GM23338 (cell line): ENCODE measurements around the gene TMED7. TPM values are rescaled to one million over a fixed set of nuclear protein-coding genes. Genes with fewer than 3 reads are reported as not detected.

Experiments
- ATAC-seq: fragments of 200-7000 bp; cut with Tn5 transposase; 3 replicates; pipeline ENCODE4 v1.9.1; 2020
- DNase-seq: peaks from one replicate; pipeline ENCODE4 v3.0.0-alpha.2; 2015; ENCODE audit warnings: low spot score
- H2AFZ ChIP-seq: fragments of 200-600 bp; sonication (generic); 2 replicates; pipeline ENCODE4 v1.8.0; 2016; ENCODE audit warnings: antibody characterized with exemption, mild to moderate bottlenecking, moderate library complexity
- H3F3A ChIP-seq: fragments of 200-600 bp; sonication (generic); replicated peaks from 2 replicates; pipeline ENCODE4 v1.8.0; 2017; ENCODE audit warnings: antibody characterized with exemption, mixed run types, low read depth
- H3K27ac ChIP-seq: fragments of 200-600 bp; sonication (generic); 2 replicates; pipeline ENCODE4 v1.6.1; 2016; ENCODE audit warnings: low read depth
- H3K27me3 ChIP-seq: fragments of 200-600 bp; sonication (generic); 2 replicates; pipeline ENCODE4 v1.8.0; 2016; ENCODE audit warnings: mild to moderate bottlenecking, mixed run types, moderate library complexity; ENCODE audit not compliant: insufficient read depth
- H3K36me3 ChIP-seq: fragments of 200-600 bp; sonication (generic); 2 replicates; pipeline ENCODE4 v1.8.0; 2016; ENCODE audit warnings: mild to moderate bottlenecking; ENCODE audit not compliant: insufficient read depth
- H3K4me1 ChIP-seq: fragments of 200-600 bp; sonication (generic); 2 replicates; pipeline ENCODE4 v1.8.0; 2016; ENCODE audit warnings: mild to moderate bottlenecking, moderate library complexity; ENCODE audit not compliant: insufficient read depth
- H3K4me2 ChIP-seq: fragments of 200-600 bp; sonication (generic); 2 replicates; pipeline ENCODE4 v1.7.1; 2017; ENCODE audit warnings: mixed run types
- H3K4me3 ChIP-seq: fragments of 200-600 bp; sonication (generic); 2 replicates; pipeline ENCODE4 v1.6.1; 2016; ENCODE audit warnings: mixed run types
- H3K79me2 ChIP-seq: fragments of 200-600 bp; sonication (generic); replicated peaks from 2 replicates; pipeline ENCODE4 v1.8.0; 2017; ENCODE audit warnings: mild to moderate bottlenecking; ENCODE audit not compliant: insufficient read depth
- H3K9me2 ChIP-seq: fragments of 200-600 bp; sonication (generic); 2 replicates; pipeline ENCODE4 v1.8.0; 2017; ENCODE audit not compliant: insufficient read depth
- H4K20me1 ChIP-seq: fragments of 200-600 bp; sonication (generic); replicated peaks from 2 replicates; pipeline ENCODE4 v1.8.0; 2017; ENCODE audit warnings: mild to moderate bottlenecking; ENCODE audit not compliant: insufficient read depth
- H3K27ac Mint-ChIP-seq: 2 replicates; pipeline ENCODE4 v1.8.0; 2020; ENCODE audit warnings: inconsistent platforms, mild to moderate bottlenecking, moderate library complexity, mixed read lengths
- H3K27me3 Mint-ChIP-seq: 3 replicates; pipeline ENCODE4 v1.8.0; 2022; ENCODE audit warnings: low read depth, mild to moderate bottlenecking, moderate library complexity, mixed read lengths, inconsistent platforms; ENCODE audit not compliant: insufficient read depth, poor library complexity
- H3K36me3 Mint-ChIP-seq: 3 replicates; pipeline ENCODE4 v1.8.0; 2021; ENCODE audit warnings: low read depth, mild to moderate bottlenecking, inconsistent platforms, moderate library complexity, mixed read lengths
- H3K4me1 Mint-ChIP-seq: 3 replicates; pipeline ENCODE4 v1.8.0; 2020; ENCODE audit warnings: mild to moderate bottlenecking, inconsistent platforms, mixed read lengths
- H3K4me3 Mint-ChIP-seq: 3 replicates; pipeline ENCODE4 v1.8.0; 2021; ENCODE audit warnings: moderate library complexity, mild to moderate bottlenecking, inconsistent platforms, mixed read lengths
- H3K9me3 Mint-ChIP-seq: 3 replicates; pipeline ENCODE4 v1.8.0; 2020; ENCODE audit warnings: moderate library complexity, mild to moderate bottlenecking, inconsistent platforms, mixed read lengths
- CREB1 ChIP-seq: fragments of 250-450 bp; sonication (Bioruptor Pico); IDR thresholded peaks from 2 replicates; pipeline ENCODE4 v1.5.0; 2020; ENCODE audit warnings: low read depth, mild to moderate bottlenecking, moderate library complexity
- CTCF ChIP-seq, 2 experiments: fragments of 200-600 bp in 1 of 2; sonication (generic) in 1 of 2; conservative IDR thresholded peaks; 2 replicates each; pipeline versions ENCODE4 v1.5.1 to v1.6.1; 2016 to 2017; ENCODE audit warnings: antibody characterized with exemption in 2 of 2, low read depth in 2 of 2, mild to moderate bottlenecking in 2 of 2, moderate library complexity in 1 of 2
- ETS1 ChIP-seq: IDR thresholded peaks from 2 replicates; pipeline ENCODE4 v1.6.1; 2016; ENCODE audit warnings: antibody characterized with exemption
- EZH2 ChIP-seq: fragments of 200-600 bp; sonication (generic); IDR thresholded peaks from one replicate; pipeline ENCODE4 v1.8.0; 2017; ENCODE audit warnings: antibody characterized with exemption, mild to moderate bottlenecking, low read depth; ENCODE audit not compliant: unreplicated experiment
- EZH2phosphoT487 ChIP-seq: fragments of 200-600 bp; sonication (generic); IDR thresholded peaks from one replicate; pipeline ENCODE4 v1.8.1; 2018; ENCODE audit warnings: antibody characterized with exemption; ENCODE audit not compliant: unreplicated experiment
- NANOG ChIP-seq: IDR thresholded peaks from 2 replicates; pipeline ENCODE4 v1.6.1; 2016; ENCODE audit warnings: antibody characterized with exemption, borderline replicate concordance
- STAT1 ChIP-seq: IDR thresholded peaks from one replicate; pipeline ENCODE4 v1.6.1; 2016; ENCODE audit warnings: antibody characterized with exemption; ENCODE audit not compliant: unreplicated experiment
- ZNF331 ChIP-seq: fragments of 250-450 bp; sonication (Bioruptor Pico); IDR thresholded peaks from 2 replicates; pipeline ENCODE4 v1.5.0; 2020; ENCODE audit warnings: low read depth, mild to moderate bottlenecking, moderate library complexity
- ZNF462 ChIP-seq: fragments of 250-450 bp; sonication (Bioruptor Pico); IDR thresholded peaks from 2 replicates; pipeline ENCODE4 v1.5.0; 2020; ENCODE audit warnings: mild to moderate bottlenecking, moderate library complexity
- polyA plus RNA-seq: library from polyadenylated mRNA; unstranded; fragments of >200 nt; fragmentation: Nextera tagmentation; extraction: Ambion mirVana; gene quantifications from 2 replicates; pipeline ENCODE4 v1.2.1, GENCODE V29; 2016
- total RNA-seq: library from RNA; depleted of rRNA; stranded (reverse); fragments of >200 nt; shearing (Covaris generic); gene quantifications from 2 replicates; pipeline ENCODE4 v1.2.3, GENCODE V29; 2014

TMED7 gene
- total and polyA plus RNA-seq, 2 experiments from 2014 or later: 30.2 to 158 TPM

GRCh38 chr5:115577329-115577728 lies 48.5 kb downstream of the TMED7 start:
- H3K4me2 ChIP-seq: no peak overlapping the region
- H4K20me1 ChIP-seq: 0 out of 2 replicates have a peak, but pooled peaks cover 3% of the 10 kb centered on the region
- H3K9me2 ChIP-seq: no peaks in the 10 kb centered on the region; the same call in 1 of the 2 replicates
- no peak overlapping the region for H3K27ac ChIP-seq
- no peak overlapping the region for H3K4me3 Mint-ChIP-seq
- ATAC-seq: no peak
- H3K36me3 ChIP-seq: no peaks in the 10 kb centered on the region
- DNase-seq: no peak
- H2AFZ ChIP-seq: no peak overlapping the region
- H3K27ac Mint-ChIP-seq: no peak overlapping the region
- no peaks in the 10 kb centered on the region for H3K27me3 ChIP-seq
- H3K79me2 ChIP-seq: no peaks in the 10 kb centered on the region
- H3K27me3 Mint-ChIP-seq: no peaks in the 10 kb centered on the region
- no peak overlapping the region for H3K4me3 ChIP-seq
- peaks cover 3% of the 10 kb centered on the region; the same call in 1 of the 3 replicates for H3K36me3 Mint-ChIP-seq
- no peaks in the 10 kb centered on the region for H3K4me1 ChIP-seq
- H3K9me3 Mint-ChIP-seq: no peaks in the 10 kb centered on the region
- peaks cover 8% of the 10 kb centered on the region; the same call in 1 of the 3 replicates for H3K4me1 Mint-ChIP-seq
- H3F3A ChIP-seq: no peaks in the 10 kb centered on the region
- TF ChIP-seq ZNF331 (CRISPR knock-in tag): no peak

GRCh38 chr5:115575167-115576070 lies 50.4 kb downstream of the TMED7 start:
- H2AFZ ChIP-seq: no peak overlapping the region; the same call in 1 of the 2 replicates
- TF ChIP-seq CTCF (conservative IDR thresholded peaks at IDR 0.05; ENCODE audit: low read depth in 2 of 2): no peak
- TF ChIP-seq ZNF331 (CRISPR knock-in tag): no peak
- no peak for TF ChIP-seq ETS1
- TF ChIP-seq STAT1: no peak
- TF ChIP-seq NANOG: no peak
- TF ChIP-seq EZH2: no peak
- no peak for TF ChIP-seq ZNF462 (CRISPR knock-in tag)
- TF ChIP-seq CREB1: no peak
- TF ChIP-seq EZH2phosphoT487: no peak

More at GRCh38 chr5:115575167-115576070, 50.4 kb downstream of the TMED7 start:
- Histone ChIP-seq H3K4me1 (no peaks in the 10 kb centered on the region), H3K9me2 (no peaks in the 10 kb centered on the region; the same call in 1 of the 2 replicates), H3F3A (no peaks in the 10 kb centered on the region), H3K4me3 (no peak overlapping the region), H3K27me3 (no peaks in the 10 kb centered on the region), H3K79me2 (no peaks in the 10 kb centered on the region), H3K36me3 (no peaks in the 10 kb centered on the region), H3K27ac (no peak overlapping the region), H3K4me2 (no peak overlapping the region), H4K20me1 (0 out of 2 replicates have a peak, but pooled peaks cover 3% of the 10 kb centered on the region)
- ATAC-seq (no peak), DNase-seq (no peak)
- H3K27ac Mint-ChIP-seq: no peak overlapping the region
- H3K9me3 Mint-ChIP-seq: no peaks in the 10 kb centered on the region
- peaks cover 3% of the 10 kb centered on the region; the same call in 1 of the 3 replicates for H3K36me3 Mint-ChIP-seq
- H3K27me3 Mint-ChIP-seq: no peaks in the 10 kb centered on the region
- no peak overlapping the region for H3K4me3 Mint-ChIP-seq
- peaks cover 13% of the 10 kb centered on the region; the same call in 1 of the 3 replicates for H3K4me1 Mint-ChIP-seq
